GM21619 (cell line): ENCODE results near the gene CCDC110.
A peak's percentile ranks its signal among the peaks of the same experiment; 100 is the strongest.

ENCODE experiments used
- ATAC-seq: cut with Tn5 transposase; IDR thresholded peaks from one replicate; pipeline ENCODE4 v1.9.1; 2021; ENCODE audit not compliant: unreplicated experiment

CCDC110 gene

DNA sequence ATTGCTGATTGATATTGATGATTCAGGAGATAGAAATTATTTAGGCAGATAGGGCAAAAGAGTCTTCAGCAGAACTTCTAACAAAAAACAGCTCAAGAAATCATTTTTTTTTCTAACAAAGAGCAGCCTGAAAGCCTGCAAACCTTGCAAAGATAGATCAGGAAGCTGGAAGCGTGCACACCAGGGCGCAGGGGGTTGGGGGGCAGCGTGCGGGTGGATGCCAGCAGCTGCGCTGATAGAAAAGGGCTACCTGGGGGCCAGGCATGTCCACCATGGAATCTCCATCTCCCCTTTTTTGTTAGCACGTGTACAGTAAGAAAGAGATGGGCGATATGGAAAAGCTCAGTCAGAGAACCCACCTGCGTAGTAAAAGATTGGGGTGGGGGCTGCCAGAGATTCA, 1.7 kb upstream of the CCDC110 start:
- ATAC-seq: no peak

DNA sequence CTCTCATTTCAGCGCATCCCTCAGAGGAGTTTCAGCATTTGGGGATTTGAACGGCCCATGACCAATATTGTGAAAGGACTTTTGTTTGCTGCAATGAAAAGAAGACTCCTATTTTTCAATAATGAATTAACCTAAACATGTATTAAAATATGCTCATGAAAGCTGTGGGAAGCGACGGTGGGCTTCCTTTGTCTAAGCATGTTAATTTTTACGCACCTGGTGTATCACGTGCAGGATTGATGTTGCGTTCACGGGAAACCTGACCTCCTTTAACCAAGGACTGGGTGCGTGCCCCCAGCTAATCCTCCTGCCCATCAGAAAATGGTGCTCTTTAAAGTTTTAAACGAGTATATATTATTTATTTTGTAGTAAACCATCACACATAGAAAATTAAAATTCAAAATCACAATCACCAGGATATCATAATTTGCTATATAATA, 590 bp upstream of the CCDC110 start:
- ATAC-seq: no peak

DNA sequence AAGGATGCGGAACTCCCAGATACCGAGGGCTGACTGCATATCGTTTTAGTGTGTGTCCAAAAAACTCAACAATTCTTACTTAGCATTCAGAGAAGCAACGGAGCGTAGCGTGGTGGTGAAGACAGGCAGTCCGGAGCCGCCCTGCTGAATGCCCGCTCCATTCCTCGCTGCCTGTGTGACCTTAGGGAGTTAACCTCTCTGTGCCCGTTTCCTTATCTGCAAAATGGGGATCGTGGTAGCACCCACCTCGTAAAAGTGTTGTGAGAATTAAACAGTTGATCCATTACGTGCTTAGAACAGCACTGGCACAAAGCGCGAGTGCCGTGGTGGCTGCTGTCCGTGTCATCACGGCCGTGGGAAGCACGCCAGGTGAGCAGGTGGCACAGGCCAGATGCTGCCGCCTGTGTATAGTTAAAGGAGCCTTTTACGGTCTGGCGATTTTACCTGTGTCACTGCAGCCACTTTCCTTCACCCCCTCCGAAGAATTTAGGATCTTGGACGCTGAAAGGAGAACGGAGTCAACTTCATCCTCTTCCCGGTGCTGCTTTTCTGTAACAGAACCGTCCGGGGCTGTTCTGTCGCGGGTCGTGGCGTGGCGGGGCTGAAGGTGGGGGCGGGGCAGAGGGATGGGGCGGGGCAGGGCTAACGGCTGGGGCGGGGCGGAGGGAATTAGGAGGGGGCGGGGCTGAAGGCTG, 885 bp downstream of the CCDC110 start:
- no peak for ATAC-seq

DNA sequence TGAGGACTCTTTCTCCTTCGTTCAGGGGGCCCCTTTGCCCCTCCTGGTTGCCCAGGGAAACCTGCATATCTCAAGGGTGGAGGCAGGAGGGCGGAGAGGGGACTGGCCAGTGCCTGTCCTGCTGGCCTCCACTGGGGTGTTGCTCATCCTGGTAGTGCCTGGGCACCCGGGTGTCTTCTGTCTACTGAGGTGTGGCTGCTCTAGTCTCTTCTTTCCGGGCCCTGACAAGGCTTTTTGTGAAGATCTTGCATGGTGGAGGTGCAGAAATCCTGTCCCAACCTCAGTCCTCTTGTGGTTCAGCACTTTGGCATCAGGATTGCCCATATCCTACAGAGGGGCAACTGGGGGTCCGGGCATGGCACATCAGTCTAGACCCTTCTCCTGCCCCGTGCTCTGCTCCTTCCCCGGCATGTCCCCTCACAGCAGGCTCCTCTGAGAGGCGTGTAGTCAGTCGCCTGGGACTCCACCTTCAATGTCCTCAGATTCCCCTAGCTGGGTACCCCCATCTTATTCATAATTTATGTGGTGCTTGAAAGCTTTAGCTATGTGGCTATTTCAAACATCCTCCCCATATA, 1.9 kb downstream of the CCDC110 start:
- no peak for ATAC-seq

DNA sequence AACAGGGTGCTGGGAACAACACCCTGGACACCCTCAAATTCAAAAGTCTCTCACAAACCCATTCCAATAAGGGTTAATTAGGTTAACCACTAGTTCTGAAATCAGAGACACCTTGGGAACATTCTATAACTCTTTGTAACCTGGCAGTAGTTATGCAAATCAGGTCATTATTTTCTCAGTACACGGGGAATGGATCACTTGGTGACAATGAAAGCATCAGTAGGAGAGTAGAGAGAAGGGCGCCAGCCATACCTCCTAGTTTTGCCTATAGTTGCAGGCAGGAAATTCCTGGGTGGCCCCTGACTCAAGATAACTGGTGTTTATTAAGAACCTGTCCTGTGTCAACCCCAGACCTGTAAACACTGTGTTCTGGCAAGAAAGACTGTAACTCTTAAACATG, 2.5 kb downstream of the CCDC110 start:
- no peak for ATAC-seq

DNA sequence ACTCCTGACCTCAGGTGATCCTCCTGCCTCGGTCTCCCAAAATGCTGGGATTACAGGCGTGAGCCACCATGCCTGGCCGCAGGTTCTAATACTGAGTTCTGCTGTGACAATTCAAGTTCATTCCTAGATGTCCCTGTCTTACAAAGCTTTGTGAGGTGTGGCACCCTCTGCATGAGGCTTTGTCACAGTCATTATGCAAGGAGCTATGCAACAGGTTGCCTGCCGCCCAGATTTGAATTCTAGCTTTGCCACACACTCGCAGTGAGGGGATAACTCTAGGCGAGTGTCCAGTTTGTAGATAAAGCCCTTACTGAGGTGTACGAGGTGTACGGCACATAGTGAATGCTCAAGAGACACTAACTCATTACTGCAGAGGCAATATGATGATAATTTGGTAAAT, 3.5 kb downstream of the CCDC110 start:
- ATAC-seq: no peak

DNA sequence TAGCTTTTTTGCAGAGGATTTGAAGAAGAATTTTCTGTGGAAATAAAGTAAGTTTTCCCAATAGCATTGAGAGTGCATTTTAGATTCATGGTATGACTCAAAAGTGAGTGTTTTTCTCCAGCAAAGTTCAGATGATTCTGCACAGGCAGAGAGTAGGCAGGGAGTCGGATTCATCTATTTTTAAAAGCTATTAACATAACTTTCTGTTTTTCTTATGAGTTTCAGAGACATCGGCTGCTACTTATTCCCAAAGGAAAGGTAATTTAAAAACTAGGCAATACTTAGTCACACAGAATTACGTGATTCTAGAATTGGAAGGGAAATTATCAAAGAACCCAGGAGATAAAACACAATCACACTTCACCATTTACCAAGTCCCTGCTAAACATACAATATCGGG, 4.4 kb downstream of the CCDC110 start:
- no peak for ATAC-seq

DNA sequence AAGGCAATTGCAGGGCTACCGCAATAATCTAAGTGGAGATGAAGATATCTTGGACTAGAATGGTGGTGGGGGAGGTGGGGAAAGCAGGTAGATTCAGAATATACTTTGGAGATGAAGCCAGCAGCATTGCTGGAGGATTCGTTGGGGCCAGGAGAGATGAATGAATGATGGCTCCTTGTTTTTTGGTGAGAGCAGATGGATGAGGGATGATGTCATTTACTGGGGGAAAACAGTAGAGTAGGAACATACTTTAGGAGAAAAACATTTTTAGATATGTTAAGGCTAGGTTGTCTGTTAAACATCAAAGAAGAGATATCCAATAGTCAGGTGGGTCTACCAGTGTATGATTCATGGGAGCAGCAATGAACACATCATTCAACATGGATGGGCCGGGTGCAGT, 5.8 kb downstream of the CCDC110 start:
- ATAC-seq: no peak

DNA sequence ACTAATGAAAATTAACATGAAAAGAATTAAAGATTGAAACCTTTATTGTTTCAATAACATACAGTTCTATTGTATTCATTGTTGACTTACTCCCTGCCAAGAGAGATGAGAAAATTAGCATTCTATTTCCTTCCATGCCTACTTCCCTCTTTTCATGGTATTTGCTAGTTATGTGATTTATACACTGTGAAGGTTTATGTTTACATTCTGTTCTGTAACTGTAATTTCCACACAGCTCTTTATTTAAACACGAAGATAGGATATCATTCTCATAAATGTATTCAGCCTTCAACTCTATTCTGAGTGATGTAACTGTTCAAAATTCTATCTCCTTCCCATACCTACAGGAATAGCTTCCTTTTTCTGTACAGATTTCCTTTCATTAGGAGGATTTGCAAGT, 6.6 kb downstream of the CCDC110 start:
- no peak for ATAC-seq

DNA sequence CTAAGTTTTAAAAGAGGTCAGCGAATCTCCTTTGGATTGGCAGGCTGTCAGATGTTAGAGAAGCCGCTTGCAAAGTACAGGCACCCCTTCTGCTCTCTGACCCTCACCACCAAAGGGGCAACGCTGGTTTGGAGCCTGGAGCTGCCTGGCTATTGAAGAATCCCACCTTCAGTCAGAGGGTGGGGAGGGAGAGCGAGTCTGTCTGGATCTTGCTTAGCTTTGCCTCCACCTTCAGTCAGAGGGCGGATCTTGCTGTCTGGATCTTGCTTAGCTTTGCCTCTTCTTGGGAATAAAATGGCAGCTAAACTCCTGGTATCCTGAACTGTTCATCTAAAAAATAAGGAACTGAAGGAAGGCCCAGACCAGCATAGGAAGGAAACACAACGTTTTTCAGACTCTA, 7.3 kb downstream of the CCDC110 start:
- ATAC-seq: no peak

DNA sequence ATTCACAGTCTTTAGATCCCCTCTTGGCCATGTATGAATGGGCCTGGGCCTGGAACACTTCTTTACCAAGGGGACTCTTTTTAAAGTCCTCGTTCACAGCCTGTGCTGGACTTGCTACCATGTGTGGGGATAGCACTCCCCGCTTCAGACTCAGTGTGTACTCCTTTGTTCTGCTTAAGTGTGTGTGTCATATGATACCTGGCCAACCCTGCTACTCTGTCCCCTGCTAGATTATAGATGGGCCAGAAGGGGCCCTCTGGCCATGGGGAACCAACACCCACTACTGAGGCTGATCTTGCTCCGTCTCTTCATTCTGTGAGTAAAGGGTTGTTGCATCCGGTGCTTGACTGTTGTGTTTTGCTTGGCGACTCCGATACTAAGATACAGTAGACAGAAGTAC, 8.0 kb downstream of the CCDC110 start:
- ATAC-seq: no peak

DNA sequence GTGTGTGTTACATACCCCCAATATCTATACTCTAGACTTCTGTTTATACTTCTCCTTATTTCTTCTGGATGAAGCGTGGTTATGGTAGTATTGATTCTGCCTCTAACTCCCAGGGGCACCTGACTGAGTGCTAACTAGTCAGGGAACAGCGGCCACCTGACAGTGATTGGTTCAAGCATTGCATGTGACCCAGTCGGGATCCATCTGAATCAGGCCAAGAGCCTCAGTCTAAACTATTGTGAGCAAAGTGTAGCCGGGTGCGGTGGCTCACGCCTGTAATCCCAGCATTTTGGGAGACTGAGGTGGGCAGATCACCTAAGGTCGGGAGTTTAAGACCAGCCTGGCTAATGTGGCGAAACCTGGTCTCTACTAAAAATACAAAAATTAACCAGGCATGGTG, 10.0 kb downstream of the CCDC110 start:
- ATAC-seq: no peak

DNA sequence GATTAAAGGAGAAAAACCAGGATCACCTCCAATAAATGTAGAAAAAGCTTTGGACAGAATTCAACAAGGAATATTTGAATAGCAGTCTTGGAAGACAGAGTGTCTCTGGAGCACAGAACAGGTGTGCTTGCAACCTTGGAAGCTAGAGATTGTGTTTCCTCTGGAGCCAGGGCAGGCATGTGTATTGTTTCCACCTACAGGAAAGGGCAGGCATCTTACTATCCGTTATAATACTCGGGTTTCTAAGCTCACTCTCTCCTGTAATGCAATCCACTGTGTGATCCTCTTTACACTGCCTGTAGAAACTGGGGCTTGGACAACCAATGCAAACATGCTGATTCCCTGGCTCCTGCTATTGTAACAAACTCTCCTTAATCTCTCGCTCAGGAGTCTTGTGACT, 14.4 kb downstream of the CCDC110 start:
- ATAC-seq: no peak

DNA sequence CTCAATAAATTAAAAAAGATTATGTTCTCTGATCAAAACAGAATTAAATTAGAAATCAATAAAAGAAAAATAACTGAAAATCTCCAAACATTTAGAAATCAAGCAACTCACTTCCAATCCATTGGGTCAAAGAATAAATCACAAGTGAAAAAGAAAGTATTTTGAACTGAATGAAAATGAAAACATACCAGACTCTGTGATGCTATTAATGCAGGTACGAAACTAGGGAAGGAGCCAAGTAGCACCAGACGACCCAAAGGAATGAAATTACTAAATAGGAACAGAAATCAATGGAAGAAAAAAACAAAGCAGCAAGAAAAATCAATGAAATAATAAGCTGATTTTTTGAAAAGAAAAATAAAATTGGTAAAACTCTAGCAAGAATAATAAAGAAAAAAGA, 15.4 kb downstream of the CCDC110 start:
- no peak for ATAC-seq

DNA sequence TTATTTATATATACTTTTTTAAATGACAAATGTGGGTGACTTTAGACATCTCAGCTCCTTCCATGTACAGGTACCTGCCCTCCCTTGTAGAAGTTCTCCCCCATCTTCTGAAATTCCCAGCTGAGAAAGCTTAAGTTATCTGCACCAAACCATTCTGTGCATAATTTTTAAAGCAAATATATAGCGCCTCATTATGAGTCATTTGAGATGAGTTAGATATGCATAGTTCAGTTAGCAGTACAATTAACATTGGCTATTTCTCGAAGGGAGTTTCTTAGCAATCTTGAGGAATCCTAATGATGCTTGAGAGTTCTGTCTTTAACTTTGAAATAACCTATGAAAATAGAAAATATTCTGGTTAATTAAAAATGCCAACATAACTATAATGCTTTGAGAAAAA, 26.3 kb downstream of the CCDC110 start:
- no peak for ATAC-seq

DNA sequence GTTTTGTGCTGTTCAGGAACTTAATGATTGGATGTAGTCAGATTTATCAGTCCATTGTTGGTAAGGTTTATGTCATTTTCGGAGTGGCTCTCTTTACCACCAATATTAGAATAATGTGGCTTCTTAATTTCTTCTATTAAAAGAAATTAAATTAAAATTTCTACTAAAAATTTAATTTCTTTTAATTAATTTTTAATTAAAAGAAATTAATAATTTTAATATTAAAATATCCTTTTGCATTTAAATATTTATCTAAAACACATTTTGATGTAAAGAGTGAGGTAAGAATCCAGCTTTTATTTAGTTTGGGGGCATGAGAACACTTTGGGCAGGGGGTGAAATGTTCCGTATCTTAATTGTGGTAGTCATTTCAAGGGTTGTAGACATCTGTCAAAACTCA, 30.1 kb downstream of the CCDC110 start:
- ATAC-seq: no peak

DNA sequence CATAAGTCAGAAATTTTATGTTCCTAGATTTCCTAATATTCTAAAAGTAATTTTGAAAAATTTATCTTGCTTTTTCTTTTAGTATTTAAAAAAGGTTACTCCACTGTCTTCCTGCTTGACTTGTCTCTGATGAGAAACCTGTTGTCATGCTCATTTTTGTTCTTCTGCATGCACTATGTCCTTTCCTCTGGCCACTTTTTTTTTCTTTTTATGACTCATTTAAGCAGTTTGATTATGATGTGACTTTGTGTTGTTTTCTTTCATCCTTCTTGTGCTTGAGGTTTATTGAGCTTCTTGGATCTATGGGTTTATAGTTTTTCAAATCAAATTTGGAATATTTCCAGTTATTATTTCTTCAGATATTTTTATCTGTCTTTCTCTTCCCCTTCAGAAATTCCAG, 33.7 kb downstream of the CCDC110 start:
- peak; percentile 64 for ATAC-seq

DNA sequence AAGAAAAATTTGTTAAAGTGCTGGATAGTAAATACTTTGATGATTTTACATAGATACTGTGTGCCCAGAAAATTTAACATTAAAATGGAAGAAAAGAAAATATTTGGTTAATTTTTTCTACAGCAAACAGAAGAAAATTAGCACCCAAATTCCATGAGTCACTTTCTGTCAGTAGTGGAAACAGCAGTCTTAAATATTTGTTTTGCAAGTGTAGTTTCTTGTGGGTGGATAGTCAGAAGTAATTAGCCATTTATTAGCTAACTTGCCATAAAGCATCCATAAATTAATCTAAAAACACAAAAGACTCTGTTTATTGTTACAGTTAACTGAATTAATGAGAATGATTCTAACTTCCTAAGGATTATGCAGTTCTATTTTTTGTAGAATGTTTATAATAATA, 36.1 kb downstream of the CCDC110 start:
- ATAC-seq: no peak

DNA sequence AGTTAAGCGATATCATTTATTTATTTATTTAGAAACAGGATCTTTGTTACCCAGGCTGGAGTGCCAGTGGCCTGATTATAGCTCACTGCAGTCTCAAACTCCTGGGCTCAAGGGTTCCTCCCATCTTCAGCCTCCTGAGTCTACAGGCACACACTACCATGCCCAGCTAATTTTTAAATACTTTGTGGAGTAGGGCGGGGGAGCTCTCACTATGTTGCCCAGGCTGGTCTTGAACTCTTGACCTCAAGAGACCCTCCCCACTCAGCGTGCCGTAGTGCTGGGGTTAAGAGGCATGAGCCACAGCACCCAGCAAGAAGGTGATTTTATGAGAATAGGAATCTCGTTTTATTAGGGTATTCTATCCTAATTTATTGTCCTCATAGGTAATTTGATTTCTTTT, 41.9 kb downstream of the CCDC110 start:
- ATAC-seq: no peak

DNA sequence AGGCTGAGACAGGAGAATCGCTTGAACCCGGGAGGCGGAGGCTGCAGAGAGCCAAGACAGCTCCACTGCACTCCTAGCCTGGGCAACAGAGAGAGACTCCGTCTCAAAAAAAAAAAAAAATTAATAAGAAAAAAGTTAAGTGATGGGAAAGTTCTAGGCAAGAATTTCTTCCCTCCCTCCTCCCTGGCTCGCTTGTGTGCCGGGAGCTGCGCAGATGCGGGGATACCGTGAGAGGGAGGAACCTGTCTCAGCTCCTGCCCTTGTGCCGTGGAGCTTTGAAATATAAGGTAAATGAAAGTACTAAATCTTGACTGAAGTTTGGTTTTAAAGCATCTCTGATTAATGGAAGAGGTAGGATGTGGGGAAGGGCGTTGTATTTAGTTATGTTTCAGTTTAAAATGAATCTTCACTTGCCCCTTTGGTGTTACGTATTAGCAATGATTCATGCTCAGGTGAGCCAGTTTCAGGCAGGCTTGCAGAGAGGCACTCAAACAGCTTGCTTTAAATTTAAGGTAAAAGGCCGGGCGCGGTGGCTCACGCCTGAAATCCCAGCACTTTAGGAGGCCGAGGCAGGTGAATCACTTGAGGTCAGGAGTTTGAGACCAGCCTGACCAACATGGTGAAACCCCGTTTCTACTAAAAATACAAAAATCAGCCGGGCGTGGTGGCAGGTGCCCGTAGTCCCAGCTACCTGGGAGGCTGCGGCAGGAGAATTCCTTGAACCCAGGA, 44.4 kb downstream of the CCDC110 start:
- no peak for ATAC-seq

DNA sequence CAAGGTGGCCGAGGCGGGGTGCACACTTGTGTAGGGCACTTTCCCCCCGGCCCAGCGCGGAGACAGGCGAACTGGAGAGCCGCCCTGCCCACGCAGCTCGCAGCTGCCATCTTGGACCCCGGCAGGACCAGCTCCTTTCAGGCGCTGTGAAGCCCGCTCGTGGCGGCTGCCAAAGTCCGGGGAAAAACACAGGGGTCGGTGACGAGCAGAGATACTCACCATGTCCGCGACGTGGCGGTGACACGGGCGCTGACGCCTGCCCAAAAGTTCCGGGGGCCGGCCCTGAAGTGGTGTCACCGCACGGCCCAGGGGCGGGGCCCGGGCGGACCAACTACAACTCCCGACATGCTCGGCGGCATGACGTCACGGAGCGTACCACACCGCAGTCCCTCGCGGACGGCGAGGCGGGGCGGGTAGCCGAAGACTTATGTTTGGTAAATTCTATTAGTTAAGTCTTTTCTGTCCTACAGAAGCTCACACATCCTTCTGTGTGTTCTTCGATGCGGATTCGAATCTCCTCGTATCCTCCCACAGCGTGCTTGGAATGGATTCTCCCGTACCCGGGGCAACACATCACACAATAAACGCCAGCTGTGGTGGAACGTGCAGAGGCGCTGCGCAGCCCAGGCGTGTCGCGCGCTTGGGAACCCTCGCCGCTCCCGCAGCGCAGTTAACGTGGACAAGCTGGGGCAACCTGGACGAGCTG, 45.7 kb downstream of the CCDC110 start, which contains the start of gene UFSP2:
TSS of gene UFSP2 (minus strand) at position 318 of the 706 bp plus-strand sequence. CDS start at position 222, 96 bp downstream.
- ATAC-seq: peak; percentile 92
